ENCODE data around the gene GTSE1. TPM values are rescaled to one million over a fixed set of nuclear protein-coding genes. Genes with fewer than 3 reads are reported as not detected.

The GTSE1 gene
- total and polyA plus RNA-seq, 2 of the 13 experiments (the other 11 are each of a cell fraction or from before 2014, with no cell fraction given) = 10.7 to 13.5 TPM

DNA sequence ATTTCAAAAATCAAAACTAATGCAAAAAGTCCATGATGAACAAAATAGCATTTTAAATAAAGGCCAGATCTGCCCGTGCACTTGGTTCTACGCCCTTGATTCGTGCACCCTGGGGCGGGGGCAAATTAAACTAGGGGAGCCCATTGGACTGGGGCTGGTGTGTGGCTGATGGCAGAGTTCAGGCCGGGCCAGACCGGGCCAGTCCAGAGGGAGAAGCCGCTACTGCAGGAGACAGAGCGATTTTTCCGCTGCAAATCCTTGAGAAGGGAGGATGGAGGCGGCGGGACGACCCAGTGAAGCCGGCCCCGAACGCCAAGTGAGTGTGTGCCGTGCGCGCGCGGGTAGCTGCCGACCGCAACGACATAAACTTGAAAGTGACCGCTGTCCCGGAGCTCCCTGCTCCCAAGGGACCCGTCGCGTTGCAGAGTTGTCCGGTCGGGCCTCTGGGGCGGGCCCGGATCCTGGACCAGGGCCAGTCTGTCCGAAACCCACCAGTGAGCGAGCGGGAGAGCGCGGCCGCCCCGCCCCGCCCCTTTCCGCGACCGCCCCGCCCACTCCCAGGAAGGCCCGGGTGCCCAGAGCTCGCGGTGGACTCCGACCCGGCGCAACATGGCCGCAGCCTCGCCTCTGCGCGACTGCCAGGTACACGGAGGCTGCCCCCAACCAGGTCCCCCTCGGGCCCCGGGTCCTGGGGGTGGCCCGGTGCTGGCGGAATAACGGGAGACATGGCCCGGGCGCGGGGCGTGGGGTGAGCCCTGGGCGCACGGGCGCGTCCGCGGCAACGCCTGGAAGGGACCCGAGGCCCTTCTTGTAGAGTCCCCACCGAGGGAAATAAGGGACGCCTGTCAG lies 29.0 kb upstream of the GTSE1 start, which contains the start of gene TTC38 (continued):
- no peak; the same call in 1 of the 2 replicates for TF ChIP-seq ZNF280D (CRISPR knock-in tag; IDR thresholded peaks at IDR 0.05)
- TF ChIP-seq IRF2 (CRISPR knock-in tag; IDR thresholded peaks at IDR 0.05) = peak; percentile 22
- no peak; the same call in 1 of the 2 replicates for TF ChIP-seq HOXA3 (CRISPR knock-in tag; IDR thresholded peaks at IDR 0.05)
- TF ChIP-seq MLXIP (CRISPR knock-in tag; IDR thresholded peaks at IDR 0.05; ENCODE audit: borderline replicate concordance) = no peak
- no peak for TF ChIP-seq HNF1A (IDR thresholded peaks at IDR 0.05; ENCODE audit: low read depth)
- TF ChIP-seq HNF1A (CRISPR knock-in tag; IDR thresholded peaks at IDR 0.05; ENCODE audit: borderline replicate concordance) = peak; percentile 67; the same call in 1 of the 2 replicates
- TF ChIP-seq ZBTB39 (CRISPR knock-in tag; IDR thresholded peaks at IDR 0.05) = no peak
- TF ChIP-seq ZNF710 (CRISPR knock-in tag; IDR thresholded peaks at IDR 0.05; ENCODE audit: borderline replicate concordance) = no peak
- TF ChIP-seq NR3C1 (CRISPR knock-in tag; IDR thresholded peaks at IDR 0.05) = no peak
- no peak for TF ChIP-seq ZNF101 (CRISPR knock-in tag; IDR thresholded peaks at IDR 0.05; ENCODE audit: borderline replicate concordance, low read depth)
- TF ChIP-seq ZNF569 (CRISPR knock-in tag; IDR thresholded peaks at IDR 0.05; ENCODE audit: borderline replicate concordance) = no peak
- no peak for TF ChIP-seq MIXL1 (CRISPR knock-in tag; IDR thresholded peaks at IDR 0.05)

Measured in HepG2 (cell line).